Central memory CD8-positive, alpha-beta T cell (primary cell): ENCODE measurements around the gene ABCG8.
A peak's percentile ranks its signal among the peaks of the same experiment; 100 is the strongest.
"Not testable (repeated sequence)": the region's sequence is repeated elsewhere in the genome, so short reads cannot be mapped to it uniquely, and the experiment has no call there.

Source experiments
- ATAC-seq: fragments of 150-1000 bp; cut with Tn5 transposase; replicated peaks from 2 replicates; pipeline ENCODE4 v1.10.0; 2022; ENCODE audit warnings: mild to moderate bottlenecking, moderate FRiP score, moderate number of reproducible peaks; ENCODE audit not compliant: poor library complexity, severe bottlenecking; ENCODE audit errors: extremely low read depth
- DNase-seq, 2 donors: peaks; one replicate each; pipeline ENCODE4 v3.0.0; 2021; ENCODE audit warnings: low spot score in 2 of 2
- H3K27ac Mint-ChIP-seq: one replicate; pipeline ENCODE4 v1.8.0; 2022; ENCODE audit warnings: low read depth, mild to moderate bottlenecking, moderate library complexity, mixed read lengths
- H3K27me3 Mint-ChIP-seq: one replicate; pipeline ENCODE4 v1.8.0; 2022; ENCODE audit warnings: mixed read lengths
- H3K36me3 Mint-ChIP-seq: one replicate; pipeline ENCODE4 v1.8.0; 2022; ENCODE audit warnings: mild to moderate bottlenecking, moderate library complexity, mixed read lengths; ENCODE audit not compliant: insufficient read depth
- H3K4me1 Mint-ChIP-seq: one replicate; pipeline ENCODE4 v1.8.0; 2022; ENCODE audit warnings: mixed read lengths
- H3K4me3 Mint-ChIP-seq: one replicate; pipeline ENCODE4 v1.8.0; 2022; ENCODE audit warnings: mild to moderate bottlenecking, moderate library complexity, mixed read lengths
- H3K9me3 Mint-ChIP-seq: one replicate; pipeline ENCODE4 v1.8.0; 2022; ENCODE audit warnings: mixed read lengths

The ABCG8 gene

DNA sequence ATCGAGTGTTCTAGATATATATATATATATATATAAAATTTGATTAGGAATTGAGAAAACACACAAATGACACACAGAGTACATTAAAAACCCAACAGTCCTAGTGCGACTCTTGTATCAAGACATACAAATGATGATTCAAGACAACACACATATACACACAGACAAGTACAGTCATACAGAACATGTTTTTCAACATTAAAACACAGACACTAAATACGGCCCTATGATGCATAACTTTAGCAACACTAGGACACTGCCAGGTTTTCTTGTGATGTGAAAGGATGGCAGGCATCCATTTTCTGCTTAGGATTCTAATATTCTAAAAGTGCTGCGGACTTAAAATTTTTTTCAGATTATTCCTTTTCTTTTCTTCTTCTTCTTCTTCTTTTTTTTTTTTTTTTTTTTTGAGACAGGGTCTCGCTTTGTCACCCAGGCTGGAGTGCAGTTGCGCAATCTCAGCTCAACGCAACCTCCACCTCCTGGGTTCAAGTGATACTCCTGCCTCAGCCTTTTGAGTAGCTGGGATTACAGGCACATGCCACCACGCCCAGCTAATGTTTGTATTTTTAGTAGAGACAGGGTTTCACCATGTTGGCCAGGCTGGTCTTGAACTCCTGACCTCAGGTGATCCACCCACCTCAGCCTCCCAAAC, 72.5 kb downstream of the ABCG8 start:
- H3K27ac Mint-ChIP-seq, DNase-seq, H3K4me3 Mint-ChIP-seq, H3K9me3 Mint-ChIP-seq, H3K4me1 Mint-ChIP-seq, H3K27me3 Mint-ChIP-seq, ATAC-seq: not testable (repeated sequence)
- peaks cover 42% of the 10 kb centered on the region for H3K36me3 Mint-ChIP-seq

DNA sequence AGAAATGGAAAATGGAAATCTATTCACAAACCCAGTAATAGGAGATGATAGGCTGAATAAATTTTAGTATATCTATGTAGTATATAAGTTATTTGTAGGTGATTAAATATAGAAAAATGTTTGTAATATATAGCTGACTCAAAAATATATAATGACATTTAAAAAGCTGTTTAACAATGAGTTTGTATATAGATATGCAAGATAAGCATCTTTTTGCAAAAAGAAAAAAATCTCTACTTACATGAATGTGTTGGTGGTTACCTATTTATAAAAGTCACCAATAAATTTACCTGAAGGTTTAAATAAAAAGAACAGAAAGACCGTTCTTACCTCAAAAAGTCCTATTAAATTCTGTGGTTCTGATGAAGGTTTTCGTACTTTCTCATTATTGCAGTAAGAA, 85.7 kb downstream of the ABCG8 start:
- Mint-ChIP-seq H3K27ac (no peak overlapping the region), H3K9me3 (no peaks in the 10 kb centered on the region), H3K27me3 (no peaks in the 10 kb centered on the region), H3K4me3 (no peak overlapping the region), H3K36me3 (peaks cover 28% of the 10 kb centered on the region), H3K4me1 (peaks cover 16% of the 10 kb centered on the region)
- no peak for ATAC-seq
- no peak for DNase-seq

DNA sequence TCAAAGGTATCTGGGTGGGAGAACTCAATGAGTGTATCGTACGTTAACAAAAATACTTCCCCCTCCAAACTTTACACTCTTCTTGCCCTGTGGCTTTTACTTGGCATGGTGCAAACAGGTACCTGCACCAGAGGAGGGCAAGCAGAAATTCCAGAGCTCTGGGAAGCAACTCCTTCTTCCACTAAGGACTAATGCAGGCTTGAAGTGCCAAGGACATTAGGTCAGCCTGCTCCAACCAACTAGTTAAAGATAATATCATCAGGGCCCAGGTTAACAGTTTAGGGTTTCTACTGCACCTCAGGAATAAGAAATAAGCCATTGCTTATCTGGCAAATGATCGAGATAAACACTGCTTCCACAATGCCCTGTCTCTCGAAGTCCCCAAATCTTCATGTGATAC, 86.7 kb downstream of the ABCG8 start:
- peaks cover 25% of the 10 kb centered on the region for H3K36me3 Mint-ChIP-seq
- DNase-seq (no peak), ATAC-seq (no peak)
- no peak overlapping the region for H3K27ac Mint-ChIP-seq
- H3K27me3 Mint-ChIP-seq = no peaks in the 10 kb centered on the region
- no peaks in the 10 kb centered on the region for H3K9me3 Mint-ChIP-seq
- H3K4me3 Mint-ChIP-seq = no peak overlapping the region
- H3K4me1 Mint-ChIP-seq = peaks cover 24% of the 10 kb centered on the region

DNA sequence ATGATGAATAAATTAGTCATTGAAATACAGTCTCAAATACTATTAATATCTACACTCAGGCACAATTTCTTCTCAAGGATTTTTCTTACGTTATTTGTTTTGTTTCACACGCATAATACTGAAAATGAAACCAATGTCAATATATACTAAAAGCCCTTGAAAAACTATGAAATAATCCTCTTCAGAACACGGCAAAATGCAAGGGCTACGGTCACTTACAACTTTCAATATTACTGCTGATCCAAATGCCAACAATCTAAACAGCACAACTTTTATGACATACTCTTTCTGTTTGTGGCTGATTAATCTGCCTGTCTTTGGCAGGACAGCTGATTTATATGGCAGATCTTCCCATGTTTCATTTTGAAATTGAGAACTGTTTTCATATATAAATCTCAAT, 88.7 kb downstream of the ABCG8 start:
- Mint-ChIP-seq H3K27ac (peak overlapping the region; percentile 88), H3K4me3 (peak overlapping the region; percentile 64), H3K9me3 (no peaks in the 10 kb centered on the region)

DNA sequence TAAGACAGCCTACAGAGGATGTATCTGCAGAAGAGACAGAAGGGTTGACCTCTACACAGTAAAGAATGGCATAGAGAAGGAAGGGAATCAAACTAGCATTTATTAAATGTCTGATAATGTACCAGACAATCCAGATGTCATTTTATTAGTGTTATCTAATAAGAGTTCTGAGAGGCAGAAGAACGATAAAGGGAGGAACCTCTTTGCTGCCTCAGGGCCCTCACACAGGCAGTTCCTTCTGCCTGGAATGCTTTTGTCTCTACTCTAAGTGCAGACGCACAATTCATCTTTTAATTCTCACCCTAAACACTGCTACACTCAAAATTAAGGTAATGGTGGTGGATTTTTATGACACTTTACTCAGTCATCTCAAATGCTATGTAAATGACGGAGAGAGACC, 92.5 kb downstream of the ABCG8 start:
- no peak for ATAC-seq
- Mint-ChIP-seq H3K4me3 (no peak overlapping the region), H3K27ac (no peak overlapping the region), H3K9me3 (no peaks in the 10 kb centered on the region), H3K36me3 (peaks cover 24% of the 10 kb centered on the region), H3K27me3 (no peaks in the 10 kb centered on the region), H3K4me1 (peaks cover 32% of the 10 kb centered on the region)
- DNase-seq = no peak

More for the DNA sequence above, 88.7 kb downstream of the ABCG8 start:
- peaks cover 27% of the 10 kb centered on the region for H3K36me3 Mint-ChIP-seq
- DNase-seq (no peak), ATAC-seq (no peak)
- peaks cover 32% of the 10 kb centered on the region for H3K4me1 Mint-ChIP-seq
- H3K27me3 Mint-ChIP-seq = no peaks in the 10 kb centered on the region
